Measurements from ENCODE around the gene PRPF8. TPM values are rescaled to one million over a fixed set of nuclear protein-coding genes. Genes with fewer than 3 reads are reported as not detected.

Gene PRPF8
- total and polyA plus RNA-seq, 8 donors: 33.6 to 252 (median 147) TPM

DNA sequence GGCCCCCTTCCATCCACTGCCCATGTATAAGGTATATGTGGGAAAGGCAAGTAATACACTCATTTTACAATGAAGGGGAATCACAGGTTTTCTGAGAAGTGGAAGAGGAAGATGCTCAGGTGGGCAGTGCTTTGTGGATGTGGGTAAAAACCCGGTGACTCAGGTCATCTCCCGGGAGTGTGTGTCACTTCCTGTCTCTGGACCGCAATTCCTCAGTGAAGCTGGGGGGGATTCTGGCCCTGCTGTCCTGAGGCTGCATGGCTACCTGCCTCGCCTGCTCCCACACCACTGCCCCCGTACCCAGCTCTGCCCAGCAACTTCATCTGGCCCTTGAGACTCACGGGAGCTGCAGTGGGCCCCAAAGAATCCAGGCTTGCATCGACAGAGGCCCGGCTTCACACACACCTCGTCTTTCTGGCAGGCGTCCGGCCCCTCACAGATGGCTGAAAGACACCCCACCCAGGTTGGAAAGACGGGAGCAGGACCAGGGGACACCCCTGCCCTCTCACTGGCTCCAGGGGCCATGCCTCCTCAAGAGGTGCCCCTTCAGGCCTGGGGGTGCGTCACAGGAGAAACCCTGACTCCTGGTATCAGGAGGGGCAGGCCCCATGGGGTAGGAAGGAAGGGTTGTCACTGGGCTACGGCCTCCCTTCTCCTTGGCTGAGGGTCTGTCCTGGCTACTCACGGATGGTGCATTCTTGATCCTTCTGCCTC is 40.0 kb downstream of the PRPF8 start:
- intact Hi-C loops (cut with DNase I; ENCODE audit: low total_unique reads): no loop called here
- H3K9me3 ChIP-seq: no peaks in the 10 kb centered on the region
- H3K36me3 ChIP-seq: peaks cover 0 to 5% (median 4%) of the 10 kb centered on the region in 4 donors
- H3K27me3 ChIP-seq: no peaks in the 10 kb centered on the region
- H3K4me1 ChIP-seq: peaks cover 27 to 65% (median 56%) of the 10 kb centered on the region in 4 donors
- H3K4me3 ChIP-seq: peak overlapping the region in 3 of 4 donors; percentile 33 to 60 (median 39)
- no peak for DNase-seq
- H3K27ac ChIP-seq: peak overlapping the region in 4 of 5 donors; percentile 65 to 82 (median 70)
- no peak for TF ChIP-seq EP300 (IDR thresholded peaks at IDR 0.05)
- no peak for TF ChIP-seq POLR2A (IDR thresholded peaks at IDR 0.05)
- TF ChIP-seq, protein P1, sequence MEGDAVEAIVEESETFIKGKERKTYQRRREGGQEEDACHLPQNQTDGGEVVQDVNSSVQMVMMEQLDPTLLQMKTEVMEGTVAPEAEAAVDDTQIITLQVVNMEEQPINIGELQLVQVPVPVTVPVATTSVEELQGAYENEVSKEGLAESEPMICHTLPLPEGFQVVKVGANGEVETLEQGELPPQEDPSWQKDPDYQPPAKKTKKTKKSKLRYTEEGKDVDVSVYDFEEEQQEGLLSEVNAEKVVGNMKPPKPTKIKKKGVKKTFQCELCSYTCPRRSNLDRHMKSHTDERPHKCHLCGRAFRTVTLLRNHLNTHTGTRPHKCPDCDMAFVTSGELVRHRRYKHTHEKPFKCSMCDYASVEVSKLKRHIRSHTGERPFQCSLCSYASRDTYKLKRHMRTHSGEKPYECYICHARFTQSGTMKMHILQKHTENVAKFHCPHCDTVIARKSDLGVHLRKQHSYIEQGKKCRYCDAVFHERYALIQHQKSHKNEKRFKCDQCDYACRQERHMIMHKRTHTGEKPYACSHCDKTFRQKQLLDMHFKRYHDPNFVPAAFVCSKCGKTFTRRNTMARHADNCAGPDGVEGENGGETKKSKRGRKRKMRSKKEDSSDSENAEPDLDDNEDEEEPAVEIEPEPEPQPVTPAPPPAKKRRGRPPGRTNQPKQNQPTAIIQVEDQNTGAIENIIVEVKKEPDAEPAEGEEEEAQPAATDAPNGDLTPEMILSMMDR (IDR thresholded peaks at IDR 0.05): no peak
- no peak for TF ChIP-seq POLR2AphosphoS5 (IDR thresholded peaks at IDR 0.05)
- 75 to 86% (median 80%) methylated on average over 11 to 15 of the region's 15 CpGs for WGBS, 5 donors

DNA sequence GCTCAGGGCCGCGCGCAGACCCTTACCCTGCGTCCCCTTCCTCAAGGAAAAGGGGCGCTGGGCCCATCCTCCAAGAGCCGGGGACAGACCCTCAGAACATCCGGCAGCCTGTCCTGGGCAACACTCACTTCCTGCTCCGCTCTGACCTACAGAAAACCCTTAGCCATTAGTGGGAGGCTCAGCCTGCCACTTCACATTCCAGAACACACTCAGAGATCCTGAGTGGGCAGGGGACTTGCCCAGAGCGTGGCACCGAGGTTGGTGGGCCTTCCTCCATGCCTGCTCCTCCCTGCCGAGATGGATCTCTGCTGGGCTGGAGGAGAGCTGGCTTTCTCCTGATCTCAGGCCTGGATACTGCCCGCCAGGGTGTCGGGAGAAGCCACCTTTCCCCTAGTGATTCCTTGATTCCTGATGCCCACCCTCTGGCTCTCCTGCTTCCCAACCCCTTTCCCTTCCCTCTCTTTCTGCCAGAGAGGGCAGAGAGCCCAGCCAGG is 40.6 kb downstream of the PRPF8 start:
- WGBS, 5 donors: 19 to 57% (median 24%) methylated on average over 3 to 13 of the region's 13 CpGs
- H3K4me1 ChIP-seq: peaks cover 26 to 65% (median 55%) of the 10 kb centered on the region in 4 donors

DNA sequence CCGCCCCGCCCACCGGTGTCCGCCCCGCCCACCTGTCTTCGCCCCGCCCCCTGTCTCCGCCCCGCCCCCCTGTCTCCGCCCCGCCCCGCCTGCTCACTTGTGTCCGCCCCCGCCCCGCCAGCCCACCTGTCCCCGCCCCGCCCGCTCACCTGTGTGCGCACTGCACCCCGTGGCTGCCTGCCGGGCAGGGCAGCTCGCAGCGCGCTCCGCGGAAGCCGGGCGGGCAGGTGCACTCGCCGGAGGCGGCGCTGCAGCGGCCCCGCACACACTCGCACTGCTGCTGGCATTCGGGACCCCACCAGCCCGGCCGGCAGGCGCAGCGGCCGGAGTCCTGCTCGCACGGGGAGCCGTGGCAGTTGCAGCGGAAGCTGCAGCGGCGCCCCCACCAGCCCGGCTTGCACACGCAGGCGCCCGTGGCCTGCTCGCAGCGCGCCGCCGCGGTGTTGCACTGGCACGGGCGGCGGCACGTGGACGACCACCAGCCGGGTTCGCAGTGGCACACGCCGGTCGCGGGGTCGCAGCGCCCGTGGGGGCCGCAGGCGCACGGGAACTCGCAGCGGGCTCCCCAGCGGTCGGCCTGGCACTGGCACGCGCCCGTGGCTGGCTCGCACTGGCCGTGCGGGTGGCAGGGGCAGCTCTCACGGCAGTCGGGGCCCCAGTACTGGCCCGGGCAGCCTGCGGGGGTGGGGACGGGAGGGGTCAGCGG is 41.2 kb downstream of the PRPF8 start:
- Histone ChIP-seq H3K36me3 (peaks cover 0 to 5% (median 4%) of the 10 kb centered on the region in 4 donors), H3K27ac (peak overlapping the region; percentile 31 to 82 (median 68)), H3K27me3 (no peaks in the 10 kb centered on the region), H3K9me3 (no peaks in the 10 kb centered on the region), H3K4me1 (peaks cover 23 to 62% (median 51%) of the 10 kb centered on the region in 4 donors), H3K4me3 (peak overlapping the region; percentile 48 to 60 (median 58))
- peak in 2 of 3 donors; percentile 57 to 65 for TF ChIP-seq POLR2AphosphoS5 (IDR thresholded peaks at IDR 0.05)
- no peak for TF ChIP-seq POLR2A (IDR thresholded peaks at IDR 0.05)
- TF ChIP-seq, protein P1 (IDR thresholded peaks at IDR 0.05): peak in 2 of 7 experiments; percentile 21 to 35
- DNase-seq: peak; percentile 92 to 93
- intact Hi-C loops (cut with DNase I; ENCODE audit: low total_unique reads): no loop called here
- 0 to 1% (median 1%) methylated on average over 14 to 87 of the region's 90 CpGs; no CpG with 5 or more reads in 1 of the 5 donors for WGBS, 5 donors

More for the DNA sequence above, 40.6 kb downstream of the PRPF8 start:
- H3K27me3 ChIP-seq: no peaks in the 10 kb centered on the region
- intact Hi-C loops (cut with DNase I; ENCODE audit: low total_unique reads): no loop called here
- peak overlapping the region; percentile 31 to 82 (median 68) for H3K27ac ChIP-seq
- no peaks in the 10 kb centered on the region for H3K9me3 ChIP-seq
- TF ChIP-seq, protein P1 (IDR thresholded peaks at IDR 0.05): no peak
- TF ChIP-seq EP300 (IDR thresholded peaks at IDR 0.05) (no peak), POLR2AphosphoS5 (IDR thresholded peaks at IDR 0.05) (peak in 1 of 3 donors; percentile 12)
- peaks cover 0 to 5% (median 4%) of the 10 kb centered on the region in 4 donors for H3K36me3 ChIP-seq
- peak overlapping the region; percentile 48 to 60 (median 58) for H3K4me3 ChIP-seq
- DNase-seq: peak in 1 of 2 donors; percentile 51

DNA sequence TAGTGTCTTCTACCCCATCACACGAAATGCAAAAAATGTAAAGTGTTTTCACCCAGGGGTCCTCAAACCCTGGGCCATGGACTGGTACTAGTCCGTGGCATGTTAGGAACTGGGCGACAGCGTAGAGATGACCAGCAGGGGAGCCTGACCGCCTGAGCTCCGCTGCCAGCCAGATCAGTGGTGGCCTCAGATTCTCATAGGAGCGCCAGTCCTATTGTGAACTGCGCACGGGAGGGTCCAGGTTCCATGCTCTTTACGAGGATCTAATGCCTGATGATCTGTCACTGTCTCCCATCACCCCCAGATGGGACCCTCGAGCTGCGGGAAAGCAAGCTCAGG is 43.6 kb downstream of the PRPF8 start:
- intact Hi-C loops (cut with DNase I; ENCODE audit: low total_unique reads): no loop called here
- 59 to 77% (median 70%) methylated on average over 12 of the region's 12 CpGs for WGBS, 5 donors

More for the DNA sequence above, 43.6 kb downstream of the PRPF8 start:
- Histone ChIP-seq H3K4me3 (no peak overlapping the region), H3K4me1 (peaks cover 12 to 42% (median 34%) of the 10 kb centered on the region in 4 donors), H3K36me3 (peaks cover under 1 to 11% (median 7%) of the 10 kb centered on the region in 4 donors), H3K27ac (no peak overlapping the region), H3K27me3 (no peaks in the 10 kb centered on the region), H3K9me3 (no peaks in the 10 kb centered on the region)
- TF ChIP-seq EP300 (IDR thresholded peaks at IDR 0.05) (no peak), POLR2AphosphoS5 (IDR thresholded peaks at IDR 0.05) (no peak), POLR2A (IDR thresholded peaks at IDR 0.05) (no peak)
- TF ChIP-seq, protein P1 (IDR thresholded peaks at IDR 0.05): no peak
- DNase-seq: peak in 1 of 2 donors; percentile 7
